Left forelimb (tissue), 1 donor: ENCODE data around the gene IL1R2.

Source experiments
- DNase-seq: peaks from one replicate; pipeline ENCODE4 v3.0.0-alpha.2; 2018; ENCODE audit warnings: low spot score

Gene IL1R2

GRCh38 chr2:102022884-102023539 lies 31.3 kb downstream of the IL1R2 start:
- DNase-seq: no peak

- DNase-seq: no peak
These were observed 32.6 kb downstream of the IL1R2 start for GRCh38 chr2:102024410-102024809.

GRCh38 chr2:102025016-102025501 lies 33.3 kb downstream of the IL1R2 start:
- no peak for DNase-seq

- no peak for DNase-seq
These were observed 34.0 kb downstream of the IL1R2 start for GRCh38 chr2:102025583-102026267.

- no peak for DNase-seq
These were observed 35.5 kb downstream of the IL1R2 start for GRCh38 chr2:102027036-102027980.

- DNase-seq: no peak
These were observed 36.7 kb downstream of the IL1R2 start for GRCh38 chr2:102028470-102028869.

GRCh38 chr2:102029405-102029804 lies 37.6 kb downstream of the IL1R2 start:
- no peak for DNase-seq

- DNase-seq: no peak
These were observed 38.2 kb downstream of the IL1R2 start for GRCh38 chr2:102029952-102030351.

GRCh38 chr2:102030502-102030854 lies 38.7 kb downstream of the IL1R2 start:
- no peak for DNase-seq

GRCh38 chr2:102030855-102031527 lies 39.2 kb downstream of the IL1R2 start:
- no peak for DNase-seq

- no peak for DNase-seq
These were observed 40.7 kb downstream of the IL1R2 start for GRCh38 chr2:102032368-102033030.

- no peak for DNase-seq
These were observed 41.4 kb downstream of the IL1R2 start for GRCh38 chr2:102033031-102033749.

GRCh38 chr2:102033750-102034682 lies 42.3 kb downstream of the IL1R2 start:
- DNase-seq: no peak

GRCh38 chr2:102034683-102035548 lies 43.2 kb downstream of the IL1R2 start:
- DNase-seq: no peak

- no peak for DNase-seq
These were observed 45.9 kb downstream of the IL1R2 start for GRCh38 chr2:102037681-102038080.

GRCh38 chr2:102040229-102040628 lies 48.5 kb downstream of the IL1R2 start:
- no peak for DNase-seq

GRCh38 chr2:102041351-102041750 lies 49.6 kb downstream of the IL1R2 start:
- DNase-seq: no peak

GRCh38 chr2:102042196-102043081 lies 50.7 kb downstream of the IL1R2 start:
- DNase-seq: no peak
